IPS-NIHi11 (cell line): ENCODE data around the gene FAM13A.
"Not testable (repeated sequence)": the region's sequence is repeated elsewhere in the genome, so short reads cannot be mapped to it uniquely, and the experiment has no call there.

Source experiments
- DNase-seq: peaks from one replicate; pipeline ENCODE4 v3.0.0; 2012; ENCODE audit warnings: mixed read lengths, low spot score

Gene FAM13A

DNA sequence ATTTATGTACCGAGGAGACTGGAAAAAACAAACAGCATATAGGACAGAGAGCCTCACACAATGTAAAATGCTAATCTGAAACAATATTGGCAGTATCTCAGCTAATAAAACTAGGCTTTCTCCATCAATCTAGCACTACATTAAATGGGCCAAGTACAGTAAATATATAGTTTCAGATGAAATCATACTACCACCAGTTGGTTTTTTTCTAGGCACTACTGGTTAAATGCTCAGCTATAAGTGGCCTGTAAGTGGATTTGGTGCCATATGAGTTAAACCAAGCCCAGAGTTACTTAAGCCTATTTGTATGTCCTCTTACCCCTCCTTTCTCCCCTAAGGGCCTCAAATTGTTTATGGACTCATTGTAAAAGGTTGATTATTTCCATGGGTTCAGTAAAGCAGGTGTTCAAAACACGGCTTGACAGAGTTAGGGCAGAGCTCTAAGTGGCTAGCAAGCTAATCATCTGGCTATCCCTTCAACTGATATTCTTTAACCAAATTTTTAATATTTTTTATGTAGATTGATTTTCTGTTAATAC lies 57.5 kb downstream of the FAM13A start:
- no peak for DNase-seq

GRCh38 chr4:88998891-88999290 lies 58.1 kb downstream of the FAM13A start:
- DNase-seq, result no peak

DNA sequence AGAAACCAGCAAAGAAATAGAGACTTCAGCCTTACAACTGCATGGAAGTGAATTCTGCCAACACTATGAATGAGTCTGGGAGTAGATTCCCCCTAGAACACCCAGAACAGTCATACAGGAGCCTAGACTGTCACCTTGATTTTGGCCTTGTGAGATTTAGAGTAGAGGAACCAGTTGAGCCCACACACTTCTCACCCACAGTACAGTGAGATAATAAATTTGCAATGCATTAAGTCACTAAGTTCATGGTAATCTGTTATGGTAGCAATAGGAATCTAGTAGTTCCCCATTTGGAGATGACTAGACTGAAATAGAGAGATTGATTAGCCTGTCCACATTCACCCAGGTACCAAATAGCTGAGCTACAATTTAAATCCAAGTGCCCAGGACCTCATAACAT lies 59.0 kb downstream of the FAM13A start:
- no peak for DNase-seq

DNA sequence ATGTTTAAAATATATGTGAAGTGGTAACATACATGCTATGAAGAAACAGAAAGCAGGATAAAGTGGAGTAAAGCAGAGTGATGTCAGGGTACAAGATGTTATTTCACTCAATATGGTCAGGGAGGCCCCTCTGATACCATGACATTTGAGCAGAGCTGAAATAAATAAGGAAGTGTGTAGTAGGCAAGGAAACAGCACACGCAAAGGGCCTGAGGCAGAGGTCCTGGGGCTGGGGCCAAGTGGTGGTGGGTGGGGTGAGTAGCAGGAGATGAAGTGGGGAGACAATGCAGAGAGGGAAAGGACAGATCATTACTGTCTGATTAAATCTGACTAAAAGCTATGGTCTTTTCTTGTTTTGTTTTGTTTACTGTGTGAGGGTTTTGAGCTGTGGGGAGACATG lies 61.1 kb downstream of the FAM13A start:
- no peak for DNase-seq

DNA sequence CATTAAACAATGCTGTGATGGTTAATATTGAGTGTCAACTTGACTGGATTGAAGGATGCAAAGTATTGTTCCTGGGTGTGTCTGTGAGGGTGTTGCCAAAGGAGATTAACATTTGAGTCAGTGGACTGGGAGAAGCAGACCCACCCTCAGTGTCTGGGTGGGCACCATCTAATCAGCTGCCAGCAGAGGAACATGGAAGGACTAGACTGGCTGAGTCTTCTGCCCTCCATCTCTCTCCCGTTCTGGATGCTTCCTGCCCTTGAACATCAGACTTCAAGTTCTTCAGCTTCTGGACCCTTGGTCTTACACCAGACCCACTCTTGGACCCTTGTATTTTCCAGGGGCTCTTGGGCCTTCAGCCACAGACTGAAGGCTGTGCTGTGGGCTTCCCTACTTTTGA lies 61.7 kb downstream of the FAM13A start:
- DNase-seq, result not testable (repeated sequence)

DNA sequence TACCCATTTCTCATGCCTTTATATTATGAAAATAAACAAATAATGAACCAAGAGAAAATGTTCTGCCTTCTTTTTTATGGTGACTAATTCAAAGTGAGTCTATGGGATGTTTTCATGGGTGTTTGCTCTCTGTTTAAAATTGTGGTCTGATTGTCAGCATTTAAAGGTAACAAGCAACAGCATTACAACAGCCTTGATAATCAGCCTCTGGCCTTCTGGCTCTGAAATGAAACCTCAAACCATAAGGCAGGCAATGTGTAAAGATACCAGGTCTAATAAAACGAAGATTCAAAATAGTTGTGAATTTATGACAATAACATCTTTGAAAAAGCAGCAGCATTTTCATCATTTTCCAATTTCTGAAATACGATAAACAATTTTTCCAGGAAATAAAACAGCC lies 63.7 kb downstream of the FAM13A start:
- DNase-seq, result no peak

- DNase-seq, result no peak
Observed at GRCh38 chr4:88991746-88992145, 65.2 kb downstream of the FAM13A start.

GRCh38 chr4:88989990-88990389 lies 67.0 kb downstream of the FAM13A start:
- DNase-seq, result no peak

DNA sequence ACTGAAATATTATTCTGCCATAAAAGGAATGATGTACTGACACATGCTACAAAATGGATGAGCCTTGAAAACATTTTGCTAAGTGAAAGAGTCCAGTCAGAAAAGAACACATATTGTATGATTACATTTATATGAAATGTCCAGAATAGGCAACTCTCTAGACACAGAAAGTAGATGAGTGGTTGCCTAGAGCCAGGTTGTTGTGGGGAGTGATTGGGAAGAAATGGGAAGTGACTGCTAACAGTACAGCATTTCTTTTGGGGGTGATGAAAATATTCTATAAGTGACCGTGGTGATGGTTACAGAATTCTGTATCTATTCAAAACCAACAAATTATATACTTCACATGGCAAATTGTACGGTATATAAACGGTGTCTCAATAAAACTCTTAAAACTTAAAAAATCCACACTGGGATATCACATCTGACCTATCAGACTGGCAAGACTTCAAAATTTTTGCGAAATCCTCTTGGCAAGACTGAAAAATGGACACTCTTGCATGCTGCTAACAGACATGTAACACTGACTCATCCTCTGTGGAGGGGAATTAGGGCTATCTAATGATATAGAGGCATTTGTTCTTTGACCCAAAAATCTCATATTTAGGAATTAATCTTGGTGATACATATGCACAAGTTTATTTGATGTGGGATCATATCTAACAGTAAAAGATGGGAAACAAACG lies 71.8 kb downstream of the FAM13A start:
- DNase-seq, result no peak

GRCh38 chr4:88982757-88983156 lies 74.2 kb downstream of the FAM13A start:
- DNase-seq, result no peak

DNA sequence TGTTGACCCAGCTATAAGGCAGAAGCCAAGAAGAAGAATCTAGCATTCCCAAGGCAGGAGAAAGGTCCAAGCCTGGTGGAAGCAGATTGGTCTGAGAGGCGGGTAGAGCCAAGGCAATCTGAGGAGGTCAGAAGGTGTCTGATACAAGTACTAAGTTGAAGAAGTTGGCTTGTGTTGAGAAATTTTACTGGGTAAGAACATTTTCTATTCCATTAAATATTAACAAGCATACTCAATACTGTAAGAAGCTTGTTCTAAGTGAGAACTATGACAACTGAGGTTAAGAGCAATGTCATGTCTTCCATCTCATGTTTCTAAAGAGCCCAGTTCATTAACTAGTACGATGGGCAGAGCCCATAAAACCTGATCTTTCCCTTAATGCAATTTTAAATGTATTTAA lies 75.0 kb downstream of the FAM13A start:
- DNase-seq, result no peak

- DNase-seq, result no peak
Observed at GRCh38 chr4:88981556-88981955, 75.4 kb downstream of the FAM13A start.

DNA sequence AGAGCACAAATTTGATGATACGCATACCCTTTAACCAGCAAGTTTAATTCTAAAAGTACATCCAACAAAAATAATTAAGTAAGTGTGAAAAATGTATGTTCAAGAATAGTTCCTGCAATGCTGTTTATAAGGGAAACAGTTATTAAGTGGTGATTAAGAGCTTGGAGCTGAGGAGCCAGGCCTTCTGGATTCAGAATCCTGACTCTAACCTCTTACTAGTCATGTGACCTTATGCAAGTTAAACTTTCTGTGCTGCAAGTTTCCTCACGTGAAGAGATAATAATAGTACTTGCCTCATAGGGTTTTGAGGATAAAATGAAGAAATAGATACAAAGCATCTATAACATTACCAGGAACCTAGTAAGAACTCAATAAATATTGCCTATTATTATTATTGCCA lies 77.7 kb downstream of the FAM13A start:
- no peak for DNase-seq

DNA sequence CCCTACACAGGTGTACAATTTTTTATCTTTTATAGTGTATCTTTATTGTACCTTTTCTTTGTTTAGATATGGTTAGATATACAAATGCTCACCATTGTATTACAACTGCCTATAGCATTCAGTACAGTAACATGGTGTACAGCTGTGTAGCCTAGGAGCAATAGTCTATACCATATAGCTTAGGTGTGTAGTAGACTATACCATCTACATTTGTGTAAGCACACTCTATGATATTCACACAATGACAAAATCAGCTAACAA lies 80.3 kb downstream of the FAM13A start:
- no peak for DNase-seq

GRCh38 chr4:88975958-88976774 lies 80.8 kb downstream of the FAM13A start:
- no peak for DNase-seq

- DNase-seq, result no peak
Observed at GRCh38 chr4:88971536-88971935, 85.4 kb downstream of the FAM13A start.

DNA sequence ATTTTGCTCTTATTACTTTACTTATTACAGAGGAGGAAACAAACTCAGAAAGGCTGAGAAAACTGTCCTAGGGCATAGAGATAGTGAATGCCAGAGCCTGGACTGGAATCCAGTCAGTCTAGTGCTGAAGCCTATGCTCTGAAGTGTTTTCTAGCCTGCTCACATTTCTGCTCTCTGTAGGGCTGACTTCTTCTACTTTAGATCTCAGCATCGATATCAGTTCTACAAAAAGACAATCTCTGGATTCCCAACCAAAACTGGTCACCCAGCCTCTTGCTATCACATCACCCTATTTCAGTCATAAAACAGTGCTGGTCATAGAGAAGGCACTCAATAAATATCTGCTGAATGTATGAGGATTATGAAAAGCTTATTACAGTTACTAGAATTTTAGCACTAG lies 87.2 kb downstream of the FAM13A start:
- no peak for DNase-seq

DNA sequence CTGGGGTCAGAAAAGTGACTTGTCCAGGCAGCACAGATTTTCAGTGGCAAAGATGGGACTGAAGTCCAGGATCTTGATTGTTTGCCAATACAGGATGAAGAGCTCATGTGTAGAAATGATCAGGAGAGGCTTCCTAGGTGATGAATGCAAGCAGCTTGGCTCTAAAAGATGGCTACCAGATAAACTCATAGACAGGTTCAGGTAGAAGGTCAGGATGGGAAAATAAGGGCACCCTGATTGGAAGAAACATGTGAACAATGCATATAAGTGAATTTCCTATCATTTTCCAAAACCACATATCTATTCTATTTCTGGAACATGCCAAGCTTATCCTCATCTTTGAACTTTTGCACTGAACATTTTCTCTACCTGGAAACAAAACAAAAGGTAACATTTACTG lies 87.7 kb downstream of the FAM13A start:
- no peak for DNase-seq

GRCh38 chr4:88967883-88968331 lies 89.1 kb downstream of the FAM13A start:
- no peak for DNase-seq

GRCh38 chr4:88965053-88965452 lies 91.9 kb downstream of the FAM13A start:
- DNase-seq, result no peak

- DNase-seq, result no peak
Observed at GRCh38 chr4:88964450-88964849, 92.5 kb downstream of the FAM13A start.

DNA sequence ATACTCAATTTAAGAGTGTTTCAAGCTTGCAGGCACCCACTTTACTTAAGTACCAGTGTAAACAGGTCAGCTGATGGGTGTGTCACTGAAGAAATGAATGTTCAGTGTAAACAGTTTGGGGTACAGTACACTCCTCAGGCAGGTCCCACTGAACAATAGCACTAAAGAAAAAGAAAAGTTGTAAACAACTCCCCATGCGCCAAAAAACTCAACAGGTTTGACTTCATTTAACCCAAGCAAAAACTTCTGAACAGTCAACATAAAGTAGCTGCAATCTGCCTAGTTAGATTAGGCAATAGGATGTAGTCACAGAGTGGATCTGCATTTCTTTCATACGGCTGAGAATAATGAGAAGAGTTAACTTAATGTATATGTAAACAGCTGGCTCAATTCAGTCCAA lies 93.2 kb downstream of the FAM13A start:
- no peak for DNase-seq

DNA sequence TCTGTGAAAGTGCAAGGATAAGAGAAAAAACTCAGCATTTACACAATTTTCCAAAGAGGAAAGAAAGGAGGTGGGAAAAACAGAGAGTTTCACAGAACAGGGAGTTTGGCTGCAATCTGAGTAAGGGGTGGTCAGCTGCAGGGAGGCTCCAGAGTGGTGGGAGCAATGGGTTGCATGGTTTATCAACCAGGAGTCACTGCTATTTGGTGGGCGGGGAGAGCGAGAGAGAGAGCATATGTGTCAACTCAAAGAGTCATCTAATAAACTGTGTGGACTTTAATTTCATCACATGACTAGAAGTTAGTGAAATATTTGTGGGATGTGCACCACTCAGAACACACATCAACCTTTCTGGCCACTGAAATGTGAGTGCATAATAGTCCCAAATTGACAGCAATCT lies 94.6 kb downstream of the FAM13A start:
- DNase-seq, result no peak

DNA sequence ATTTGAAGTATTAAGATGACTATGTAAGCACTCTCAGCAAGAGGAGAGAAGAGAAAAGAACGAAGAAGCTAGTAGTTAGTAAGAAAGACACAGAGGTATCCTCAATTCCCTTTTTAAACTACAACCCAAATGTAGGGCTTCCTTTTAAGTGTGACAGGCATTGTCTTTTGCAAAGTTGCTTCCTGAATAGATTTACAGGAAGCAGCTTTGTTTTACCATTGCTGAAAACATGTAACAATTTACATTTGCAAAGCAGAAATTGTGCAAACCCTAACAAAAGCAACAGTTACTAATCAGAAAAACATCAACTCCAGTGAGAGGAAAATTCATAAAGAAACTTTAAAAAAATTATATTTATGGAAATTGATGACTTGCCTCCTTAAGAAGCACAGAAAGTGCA lies 96.4 kb downstream of the FAM13A start:
- peak; percentile 11 for DNase-seq
